NB4 (cell line): Measurements from ENCODE around the gene CDHR5.

ENCODE experiments used
- CTCF ChIP-seq: IDR thresholded peaks from one replicate; pipeline ENCODE4 v1.5.1; 2012; ENCODE audit warnings: low read depth, low read length
- POLR2A ChIP-seq: IDR thresholded peaks from 2 replicates; pipeline ENCODE4 v1.6.1; 2011; ENCODE audit warnings: mild to moderate bottlenecking; ENCODE audit not compliant: insufficient read length; ENCODE audit errors: extremely low read depth

DNA sequence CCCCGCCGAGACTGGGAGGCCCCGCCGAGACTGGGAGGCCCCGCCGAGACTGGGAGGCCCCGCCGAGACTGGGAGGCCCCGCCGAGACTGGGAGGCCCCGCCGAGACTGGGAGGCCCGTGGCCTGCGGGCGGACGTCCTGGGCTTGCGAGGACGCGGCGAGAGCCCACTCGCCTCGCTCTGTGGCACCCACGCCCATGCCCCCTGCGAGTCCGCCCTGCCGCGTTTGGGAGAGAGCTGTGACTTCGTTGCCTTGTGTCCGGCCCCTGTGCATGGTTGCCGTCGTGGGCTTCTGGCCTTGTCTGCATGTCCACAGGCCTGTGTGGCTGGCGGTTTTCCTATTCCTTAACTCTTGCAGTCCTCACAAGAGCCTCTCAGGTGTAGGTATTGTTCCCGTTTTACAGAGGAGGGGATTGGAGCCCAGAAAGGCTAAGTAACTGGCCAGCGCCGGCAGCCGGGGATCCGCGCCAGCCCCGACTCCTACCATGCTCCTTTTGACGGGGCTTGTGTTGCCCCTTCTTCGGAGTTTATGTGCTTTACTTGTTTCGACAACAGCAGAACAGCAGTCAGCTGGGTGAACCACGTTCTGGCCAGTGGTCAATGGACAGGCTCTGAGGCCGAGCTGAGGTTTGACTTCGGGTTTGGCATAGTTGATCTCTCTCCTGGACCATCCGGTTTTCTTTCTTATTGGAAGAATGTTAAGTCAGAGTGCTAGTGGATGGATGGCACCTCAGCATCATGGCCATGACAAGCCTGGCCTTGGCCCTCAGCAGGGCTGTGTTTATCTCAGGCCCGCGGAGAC is 47.7 kb downstream of the CDHR5 start:
- TF ChIP-seq CTCF, result no peak
- TF ChIP-seq POLR2A, result no peak
